Epithelial cell of proximal tubule (primary cell): ENCODE results near the gene GOLGA6C. TPM values are rescaled to one million over a fixed set of nuclear protein-coding genes. Genes with fewer than 3 reads are reported as not detected.
"Not testable (repeated sequence)": the region's sequence is repeated elsewhere in the genome, so short reads cannot be mapped to it uniquely, and the experiment has no call there.

Experiments used
- DNase-seq: peaks from one replicate; pipeline ENCODE4 v3.0.0-alpha.2; 2011; ENCODE audit warnings: low read depth
- H3K4me3 ChIP-seq: 2 replicates; pipeline ENCODE4 v1.5.1; 2011; ENCODE audit warnings: low read depth, mild to moderate bottlenecking, low read length
- total RNA-seq: library from RNA; depleted of rRNA; stranded (reverse); fragments of >200 nt; gene quantifications from 2 replicates; pipeline ENCODE4 v1.2.3, GENCODE V29; 2015
- TF ChIP-seq, protein P1 (sequence below): conservative IDR thresholded peaks from 2 replicates; pipeline ENCODE4 v1.5.1; 2012; ENCODE audit warnings: low read depth, mild to moderate bottlenecking, low read length

GOLGA6C gene
- total RNA-seq, 1 donor from 2014 or later = not detected

DNA sequence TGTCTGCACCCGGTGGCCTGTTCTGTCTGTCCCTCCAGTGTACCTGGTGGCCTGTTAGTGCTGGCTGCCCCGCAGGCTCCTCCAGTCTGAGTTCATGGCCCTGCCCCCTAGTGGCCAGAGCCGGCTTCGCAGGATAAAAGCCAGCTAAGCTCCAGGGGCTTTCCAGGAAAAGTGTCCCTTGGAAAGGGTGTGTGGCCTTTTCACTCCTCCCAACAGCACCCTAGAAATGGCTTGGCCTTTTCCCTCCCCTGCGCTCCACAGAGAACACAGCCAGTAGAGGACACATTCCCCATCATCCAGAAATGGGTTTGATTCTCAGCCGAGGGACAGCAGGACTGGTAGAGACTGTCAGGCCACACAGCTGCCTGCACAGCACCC lies 41.2 kb downstream of the GOLGA6C start:
- not testable (repeated sequence) for DNase-seq, H3K4me3 ChIP-seq
- TF ChIP-seq, protein P1, sequence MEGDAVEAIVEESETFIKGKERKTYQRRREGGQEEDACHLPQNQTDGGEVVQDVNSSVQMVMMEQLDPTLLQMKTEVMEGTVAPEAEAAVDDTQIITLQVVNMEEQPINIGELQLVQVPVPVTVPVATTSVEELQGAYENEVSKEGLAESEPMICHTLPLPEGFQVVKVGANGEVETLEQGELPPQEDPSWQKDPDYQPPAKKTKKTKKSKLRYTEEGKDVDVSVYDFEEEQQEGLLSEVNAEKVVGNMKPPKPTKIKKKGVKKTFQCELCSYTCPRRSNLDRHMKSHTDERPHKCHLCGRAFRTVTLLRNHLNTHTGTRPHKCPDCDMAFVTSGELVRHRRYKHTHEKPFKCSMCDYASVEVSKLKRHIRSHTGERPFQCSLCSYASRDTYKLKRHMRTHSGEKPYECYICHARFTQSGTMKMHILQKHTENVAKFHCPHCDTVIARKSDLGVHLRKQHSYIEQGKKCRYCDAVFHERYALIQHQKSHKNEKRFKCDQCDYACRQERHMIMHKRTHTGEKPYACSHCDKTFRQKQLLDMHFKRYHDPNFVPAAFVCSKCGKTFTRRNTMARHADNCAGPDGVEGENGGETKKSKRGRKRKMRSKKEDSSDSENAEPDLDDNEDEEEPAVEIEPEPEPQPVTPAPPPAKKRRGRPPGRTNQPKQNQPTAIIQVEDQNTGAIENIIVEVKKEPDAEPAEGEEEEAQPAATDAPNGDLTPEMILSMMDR = peak; percentile 39

DNA sequence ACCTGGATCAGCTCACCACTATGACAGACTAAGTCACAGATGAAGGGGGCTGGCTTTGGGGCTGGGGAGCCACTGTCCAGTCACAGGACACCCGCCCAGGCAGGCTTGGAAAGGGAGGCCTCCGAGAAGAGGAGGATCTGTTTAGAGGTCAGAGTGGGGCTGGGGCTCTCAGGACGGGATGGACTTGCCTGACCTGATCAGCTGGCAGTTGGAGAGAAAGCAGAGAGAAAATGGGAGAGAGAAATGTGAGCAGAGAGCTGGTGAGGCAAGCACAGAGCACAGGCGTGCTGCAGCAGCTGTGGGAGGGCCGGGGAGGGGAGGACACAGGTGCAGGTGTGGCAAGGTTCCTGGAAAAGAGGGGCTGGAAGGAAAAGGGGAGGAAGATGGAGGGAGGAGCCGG lies 41.9 kb downstream of the GOLGA6C start:
- DNase-seq, H3K4me3 ChIP-seq: not testable (repeated sequence)

- no peak for DNase-seq
- TF ChIP-seq, protein P1 = no peak
- H3K4me3 ChIP-seq = no peak overlapping the region
These were observed 44.2 kb downstream of the GOLGA6C start for GRCh38 chr15:75302318-75302717.

DNA sequence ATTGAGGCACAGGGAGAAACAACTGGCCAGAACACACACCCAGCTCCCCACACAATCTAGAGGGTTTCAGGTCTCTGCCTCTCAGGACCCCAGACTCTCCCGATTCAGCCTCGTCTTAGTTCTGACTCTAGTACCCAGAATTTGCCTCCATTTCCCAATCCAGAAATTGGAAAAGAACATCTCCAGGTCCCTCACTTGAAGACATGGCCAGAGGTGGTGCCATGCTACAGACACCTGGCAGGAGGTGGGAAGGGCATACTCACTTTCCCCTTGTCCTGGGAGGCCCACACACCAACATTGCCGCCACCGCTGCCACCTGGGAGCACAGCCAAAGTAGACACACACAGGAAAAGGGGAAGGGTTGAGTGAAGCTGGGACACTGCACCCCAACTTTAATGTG lies 44.6 kb downstream of the GOLGA6C start:
- not testable (repeated sequence) for H3K4me3 ChIP-seq, DNase-seq

GRCh38 chr15:75306188-75306587 lies 48.1 kb downstream of the GOLGA6C start:
- TF ChIP-seq, protein P1 = no peak
- H3K4me3 ChIP-seq = no peak overlapping the region
- no peak for DNase-seq

DNA sequence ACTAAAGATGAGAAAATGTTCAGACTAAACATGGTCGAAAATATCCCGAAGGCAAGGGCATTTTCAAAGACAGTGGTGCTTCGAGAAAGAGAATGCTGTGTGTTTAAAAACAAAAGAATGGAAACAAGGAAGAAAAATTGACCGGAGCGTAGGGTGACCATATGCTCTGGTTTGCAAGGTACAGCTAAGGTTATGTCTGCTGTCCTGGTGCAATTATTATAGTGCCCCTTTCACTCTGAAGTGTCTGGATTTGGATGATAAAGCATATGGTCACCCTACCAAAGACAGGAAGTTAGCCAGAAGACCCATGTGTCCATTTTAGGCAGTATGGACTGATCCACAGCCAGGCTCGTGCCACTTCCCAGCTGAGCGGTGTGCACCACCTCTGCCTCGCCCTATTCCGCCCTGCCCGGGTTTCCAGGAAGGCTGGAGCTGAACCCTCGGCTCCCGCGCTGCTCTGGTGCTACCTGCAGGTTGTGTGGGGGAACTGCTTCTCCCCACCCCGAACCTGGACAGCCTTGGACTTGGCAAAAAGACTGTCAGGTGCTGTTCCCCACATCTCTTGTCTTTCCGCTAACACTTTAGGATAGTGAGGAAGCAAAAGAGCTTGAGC lies 49.8 kb downstream of the GOLGA6C start:
- DNase-seq = no peak
- TF ChIP-seq, protein P1 = peak; percentile 61
- no peak overlapping the region for H3K4me3 ChIP-seq

- no peak for DNase-seq
These were observed 51.6 kb downstream of the GOLGA6C start for GRCh38 chr15:75309711-75310110.

DNA sequence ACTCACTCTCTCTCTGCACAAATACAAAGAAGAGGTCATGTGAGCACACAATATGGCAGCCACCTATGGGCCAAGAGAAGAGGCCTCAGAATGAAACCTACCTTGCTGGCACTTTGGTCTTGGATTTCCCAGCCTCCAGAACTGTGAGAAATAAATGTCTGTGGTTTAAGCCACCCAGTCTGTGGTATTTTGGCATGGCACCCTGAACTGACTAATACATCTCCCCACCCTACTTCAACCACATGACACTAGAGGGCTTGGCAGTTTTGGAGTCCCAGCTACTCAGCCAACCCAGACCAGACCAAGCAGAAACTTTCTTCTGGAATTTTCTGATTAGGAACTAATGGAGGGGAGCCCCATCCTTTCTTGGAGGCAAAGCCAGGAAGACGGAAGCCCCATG lies 54.4 kb downstream of the GOLGA6C start:
- DNase-seq, H3K4me3 ChIP-seq: not testable (repeated sequence)

More at GRCh38 chr15:75309711-75310110, 51.6 kb downstream of the GOLGA6C start:
- TF ChIP-seq, protein P1 = no peak
- no peak overlapping the region for H3K4me3 ChIP-seq
